Uterus (tissue), 2 donors: ENCODE results near the gene COQ5.

Experiments
- POLR2A ChIP-seq, 2 donors: fragments of 450-650 bp; IDR thresholded peaks; one replicate each; pipeline ENCODE4 v1.6.1; 2016; ENCODE audit warnings: antibody characterized with exemption in 2 of 2, mild to moderate bottlenecking in 1 of 2, moderate library complexity in 1 of 2
- TF ChIP-seq, protein P1 (sequence below), 4 experiments: fragments of 200-600 bp in 2 of 4; fragments of 450-650 bp in 2 of 4; sonication (generic) in 2 of 4; IDR thresholded peaks; one replicate each; pipeline ENCODE4 v1.5.1; 2016 to 2019; ENCODE audit warnings: antibody characterized with exemption in 4 of 4, mild to moderate bottlenecking in 2 of 4, moderate library complexity in 1 of 4

DNA sequence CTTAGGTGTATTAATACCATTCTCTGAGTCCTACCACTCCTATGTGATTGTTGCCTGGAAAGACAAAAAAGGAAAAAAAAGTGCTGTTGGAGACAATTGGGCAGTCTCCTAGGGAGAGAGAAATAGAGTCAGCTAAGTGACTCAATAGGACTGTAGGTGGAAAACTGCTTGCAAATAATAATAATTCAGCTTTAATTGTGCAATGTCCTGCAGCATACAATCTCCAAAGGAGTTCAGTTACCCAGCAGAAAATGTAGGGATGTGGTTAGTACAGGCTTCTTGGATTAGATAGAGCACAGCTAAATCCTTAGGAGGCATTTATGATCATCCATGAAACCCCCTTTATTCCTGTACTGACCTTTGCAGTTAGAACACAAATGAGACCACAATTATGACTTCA is 56.4 kb downstream of the COQ5 start:
- TF ChIP-seq, protein P1, sequence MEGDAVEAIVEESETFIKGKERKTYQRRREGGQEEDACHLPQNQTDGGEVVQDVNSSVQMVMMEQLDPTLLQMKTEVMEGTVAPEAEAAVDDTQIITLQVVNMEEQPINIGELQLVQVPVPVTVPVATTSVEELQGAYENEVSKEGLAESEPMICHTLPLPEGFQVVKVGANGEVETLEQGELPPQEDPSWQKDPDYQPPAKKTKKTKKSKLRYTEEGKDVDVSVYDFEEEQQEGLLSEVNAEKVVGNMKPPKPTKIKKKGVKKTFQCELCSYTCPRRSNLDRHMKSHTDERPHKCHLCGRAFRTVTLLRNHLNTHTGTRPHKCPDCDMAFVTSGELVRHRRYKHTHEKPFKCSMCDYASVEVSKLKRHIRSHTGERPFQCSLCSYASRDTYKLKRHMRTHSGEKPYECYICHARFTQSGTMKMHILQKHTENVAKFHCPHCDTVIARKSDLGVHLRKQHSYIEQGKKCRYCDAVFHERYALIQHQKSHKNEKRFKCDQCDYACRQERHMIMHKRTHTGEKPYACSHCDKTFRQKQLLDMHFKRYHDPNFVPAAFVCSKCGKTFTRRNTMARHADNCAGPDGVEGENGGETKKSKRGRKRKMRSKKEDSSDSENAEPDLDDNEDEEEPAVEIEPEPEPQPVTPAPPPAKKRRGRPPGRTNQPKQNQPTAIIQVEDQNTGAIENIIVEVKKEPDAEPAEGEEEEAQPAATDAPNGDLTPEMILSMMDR (IDR thresholded peaks at IDR 0.05): no peak
- no peak for TF ChIP-seq POLR2A (IDR thresholded peaks at IDR 0.05)
